Measurements from ENCODE around the gene TPT1.
A peak's percentile ranks its signal among the peaks of the same experiment; 100 is the strongest.
"Not testable (repeated sequence)": the region's sequence is repeated elsewhere in the genome, so short reads cannot be mapped to it uniquely, and the experiment has no call there.

The TPT1 gene

DNA sequence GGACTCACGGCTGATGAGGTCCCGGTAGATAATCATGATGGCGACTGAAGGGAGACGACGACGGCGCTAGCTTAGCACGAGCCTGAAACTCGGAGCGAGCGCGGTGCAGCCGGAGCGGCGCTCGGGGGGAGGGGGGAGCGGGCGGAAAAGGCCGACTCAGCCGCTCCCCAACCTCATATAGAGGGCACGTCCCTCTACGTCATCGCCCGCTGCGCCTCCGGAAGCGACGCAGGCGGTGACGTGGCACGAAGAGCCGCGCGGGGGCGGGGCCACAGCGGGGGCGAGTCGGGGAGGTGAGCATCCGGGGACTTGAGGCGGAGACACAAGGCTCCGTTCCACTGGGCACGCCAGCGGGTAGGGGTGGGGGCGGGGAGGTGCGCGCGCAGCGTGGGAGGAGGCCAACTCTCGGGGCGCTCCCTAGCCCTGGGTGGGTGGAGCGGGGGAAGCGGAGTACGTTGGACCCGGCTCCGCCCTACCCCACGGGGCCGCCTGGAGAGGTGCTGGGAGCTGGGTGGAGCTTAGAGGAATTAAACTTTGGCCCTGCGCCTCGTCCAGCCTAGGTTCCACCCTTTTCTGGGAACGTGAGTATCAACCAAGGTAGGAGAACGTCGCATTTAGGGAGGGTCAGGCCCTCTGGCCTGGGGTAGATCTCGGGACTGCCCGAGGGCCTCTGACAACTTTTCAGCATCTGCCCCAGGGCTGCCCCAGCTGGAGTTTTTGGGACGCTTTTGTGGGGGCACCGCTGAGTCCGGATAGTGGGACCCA is at the start of gene TPT1:
TPT1 (minus strand) TSS at position 150 of the 765 bp plus-strand sequence; CDS start at position 36, 114 bp downstream.
- POLR2A ChIA-PET: interaction anchor here (0.5 to 2.0 kb wide), 10 partner anchors 9 to 711 kb away, joined by 3 to 5 read pairs (median 4); partner anchors contain the start of gene SLC25A30
- peak; percentile 99 for DNase-seq (ENCODE audit: extremely low spot score)
- CTCF ChIA-PET: interaction anchor here (1.0 to 2.5 kb wide), 12 partner anchors 9 to 294 kb away, joined by 3 to 11 read pairs (median 4); no protein-coding TSS in a partner anchor
- TF ChIP-seq, protein P1, sequence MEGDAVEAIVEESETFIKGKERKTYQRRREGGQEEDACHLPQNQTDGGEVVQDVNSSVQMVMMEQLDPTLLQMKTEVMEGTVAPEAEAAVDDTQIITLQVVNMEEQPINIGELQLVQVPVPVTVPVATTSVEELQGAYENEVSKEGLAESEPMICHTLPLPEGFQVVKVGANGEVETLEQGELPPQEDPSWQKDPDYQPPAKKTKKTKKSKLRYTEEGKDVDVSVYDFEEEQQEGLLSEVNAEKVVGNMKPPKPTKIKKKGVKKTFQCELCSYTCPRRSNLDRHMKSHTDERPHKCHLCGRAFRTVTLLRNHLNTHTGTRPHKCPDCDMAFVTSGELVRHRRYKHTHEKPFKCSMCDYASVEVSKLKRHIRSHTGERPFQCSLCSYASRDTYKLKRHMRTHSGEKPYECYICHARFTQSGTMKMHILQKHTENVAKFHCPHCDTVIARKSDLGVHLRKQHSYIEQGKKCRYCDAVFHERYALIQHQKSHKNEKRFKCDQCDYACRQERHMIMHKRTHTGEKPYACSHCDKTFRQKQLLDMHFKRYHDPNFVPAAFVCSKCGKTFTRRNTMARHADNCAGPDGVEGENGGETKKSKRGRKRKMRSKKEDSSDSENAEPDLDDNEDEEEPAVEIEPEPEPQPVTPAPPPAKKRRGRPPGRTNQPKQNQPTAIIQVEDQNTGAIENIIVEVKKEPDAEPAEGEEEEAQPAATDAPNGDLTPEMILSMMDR (IDR thresholded peaks at IDR 0.05; ENCODE audit: control extremely low read depth, extremely low read depth, low read depth, missing control alignments): no peak

GRCh38 chr13:45390348-45390747 is 49.4 kb upstream of the TPT1 start:
- CTCF ChIA-PET; DNase-seq (ENCODE audit: extremely low spot score); POLR2A ChIA-PET: not testable (repeated sequence)

DNA sequence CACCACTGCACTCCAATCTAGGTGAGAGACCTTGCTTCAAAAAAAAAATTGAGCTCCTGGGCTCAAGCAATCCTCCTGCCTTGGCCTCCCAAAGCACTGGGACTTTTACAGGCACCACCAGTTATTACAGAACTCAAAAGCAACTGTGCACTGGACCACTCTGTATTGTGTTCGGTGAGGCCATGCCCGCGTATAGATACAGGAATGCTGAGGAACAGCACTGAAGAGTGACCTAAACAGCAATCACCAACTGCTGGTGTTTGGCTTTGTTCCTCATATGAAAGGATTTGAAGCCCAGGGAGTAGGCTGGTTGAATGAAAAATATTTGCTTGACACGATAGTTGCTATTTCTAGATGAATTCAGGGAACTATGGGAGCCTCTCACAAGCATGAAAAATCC is 47.7 kb upstream of the TPT1 start:
- no peak for DNase-seq (ENCODE audit: extremely low spot score)
- POLR2A ChIA-PET: no interaction called here
- CTCF ChIA-PET: interaction anchor here (1.2 to 5.3 kb wide), 3 partner anchors 10 to 18 kb away, joined by 3 to 29 read pairs (median 5); no protein-coding TSS in a partner anchor
- TF ChIP-seq, protein P1 (IDR thresholded peaks at IDR 0.05; ENCODE audit: control extremely low read depth, extremely low read depth, low read depth, missing control alignments): no peak

- ChIA-PET CTCF (interaction anchor here (1.1 to 5.3 kb wide), 3 partner anchors 8 to 16 kb away, joined by 3 to 29 read pairs (median 5); no protein-coding TSS in a partner anchor), POLR2A (interaction anchor here (0.6 kb wide), 2 partner anchors 13 to 46 kb away, joined by 3 to 7 read pairs; no protein-coding TSS in a partner anchor)
- not testable (repeated sequence) for DNase-seq (ENCODE audit: extremely low spot score)
Measured at GRCh38 chr13:45386892-45387575, 46.1 kb upstream of the TPT1 start.

GRCh38 chr13:45385907-45386553 is 45.0 kb upstream of the TPT1 start:
- DNase-seq (ENCODE audit: extremely low spot score): no peak
- TF ChIP-seq, protein P1 (IDR thresholded peaks at IDR 0.05; ENCODE audit: control extremely low read depth, extremely low read depth, low read depth, missing control alignments): no peak
- ChIA-PET CTCF (interaction anchor here (0.7 to 5.3 kb wide), 4 partner anchors 9 to 15 kb away, joined by 3 to 29 read pairs (median 4); no protein-coding TSS in a partner anchor), POLR2A (interaction anchor here (0.6 kb wide), 1 partner anchor 45 kb away, joined by 3 read pairs; no protein-coding TSS in a partner anchor)

- no peak for DNase-seq (ENCODE audit: extremely low spot score)
- ChIA-PET POLR2A (no interaction called here), CTCF (interaction anchor here (0.7 to 5.3 kb wide), 4 partner anchors 8 to 15 kb away, joined by 3 to 29 read pairs (median 4); no protein-coding TSS in a partner anchor)
- TF ChIP-seq, protein P1 (IDR thresholded peaks at IDR 0.05; ENCODE audit: control extremely low read depth, extremely low read depth, low read depth, missing control alignments): no peak
Measured at GRCh38 chr13:45385320-45385719, 44.3 kb upstream of the TPT1 start.

GRCh38 chr13:45384474-45385174 is 43.6 kb upstream of the TPT1 start:
- TF ChIP-seq, protein P1 (IDR thresholded peaks at IDR 0.05; ENCODE audit: control extremely low read depth, extremely low read depth, low read depth, missing control alignments): no peak
- CTCF ChIA-PET: interaction anchor here (1.2 to 5.3 kb wide), 3 partner anchors 10 to 14 kb away, joined by 3 to 29 read pairs (median 5); no protein-coding TSS in a partner anchor
- POLR2A ChIA-PET: no interaction called here
- no peak for DNase-seq (ENCODE audit: extremely low spot score)

DNA sequence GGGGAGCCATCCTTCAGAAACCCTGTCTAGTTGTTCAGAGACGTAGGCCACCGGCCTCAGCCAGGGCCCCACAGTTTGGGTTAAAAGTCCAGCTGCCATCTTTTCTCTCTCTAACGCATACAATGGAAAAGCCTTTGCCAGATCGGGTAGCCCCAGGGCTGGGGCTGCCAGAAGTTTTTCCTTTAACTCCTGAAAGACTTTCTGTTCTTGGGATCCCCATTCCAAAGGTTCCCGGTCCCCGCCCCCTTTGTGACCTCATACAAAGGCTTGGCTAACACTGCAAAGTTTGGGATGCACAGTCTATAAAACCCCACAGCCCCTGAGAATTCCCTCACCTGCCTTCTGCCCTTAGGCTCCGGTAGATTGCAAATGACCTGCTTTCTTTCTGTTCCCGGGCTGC is 41.8 kb upstream of the TPT1 start:
- POLR2A ChIA-PET; CTCF ChIA-PET; DNase-seq (ENCODE audit: extremely low spot score): not testable (repeated sequence)
